D721Med (cell line): ENCODE data around the gene ICE2.

Experiments used
- DNase-seq: peaks from one replicate; pipeline ENCODE4 v3.0.0; 2011; ENCODE audit warnings: low spot score; ENCODE audit not compliant: insufficient read length
- FAIRE-seq: peaks from 2 replicates; lab custom pipeline; 2011; peaks lifted over from hg19 to GRCh38; lab: Jason Lieb, UNC
- CTCF ChIP-seq: IDR thresholded peaks from 2 replicates; pipeline ENCODE4 v1.5.1; 2012; ENCODE audit warnings: mild to moderate bottlenecking, control low read depth; ENCODE audit not compliant: insufficient read depth; ENCODE audit errors: missing control alignments

ICE2 gene

GRCh38 chr15:60428935-60429334 lies 50.0 kb downstream of the ICE2 start:
- DNase-seq, result no peak
- FAIRE-seq, result no peak
- no peak for TF ChIP-seq CTCF

- no peak for DNase-seq
- no peak for FAIRE-seq
- TF ChIP-seq CTCF, result no peak
Observed at GRCh38 chr15:60426870-60427508, 52.0 kb downstream of the ICE2 start.

- TF ChIP-seq CTCF, result no peak
- FAIRE-seq (no peak), DNase-seq (no peak)
Observed at GRCh38 chr15:60425461-60425860, 53.5 kb downstream of the ICE2 start.

GRCh38 chr15:60424006-60424405 lies 54.9 kb downstream of the ICE2 start:
- DNase-seq, result no peak
- no peak for TF ChIP-seq CTCF

GRCh38 chr15:60423537-60423936 lies 55.4 kb downstream of the ICE2 start:
- no peak for DNase-seq
- TF ChIP-seq CTCF, result no peak
- FAIRE-seq, result no peak

More at GRCh38 chr15:60424006-60424405, 54.9 kb downstream of the ICE2 start:
- FAIRE-seq, result no peak

GRCh38 chr15:60421544-60421943 lies 57.4 kb downstream of the ICE2 start:
- FAIRE-seq (no peak), DNase-seq (no peak)
- TF ChIP-seq CTCF, result no peak

- no peak for FAIRE-seq
- no peak for TF ChIP-seq CTCF
- DNase-seq, result no peak
Observed at GRCh38 chr15:60420203-60420716, 58.7 kb downstream of the ICE2 start.
